HG02884 (cell line): Measurements from ENCODE around the gene AIRE.
A peak's percentile ranks its signal among the peaks of the same experiment; 100 is the strongest.
"Not testable (repeated sequence)": the region's sequence is repeated elsewhere in the genome, so short reads cannot be mapped to it uniquely, and the experiment has no call there.

Source experiments
- ATAC-seq: cut with Tn5 transposase; IDR thresholded peaks from one replicate; pipeline ENCODE4 v1.9.1; 2021; ENCODE audit warnings: mild to moderate bottlenecking, moderate library complexity; ENCODE audit not compliant: unreplicated experiment

Gene AIRE

GRCh38 chr21:44285138-44285992 lies at the start of gene AIRE:
AIRE (plus strand) TSS chr21:44285876; CDS start chr21:44286007, 131 bp downstream.
- no peak for ATAC-seq

- not testable (repeated sequence) for ATAC-seq
Observed at GRCh38 chr21:44240353-44240752, 45.3 kb upstream of the AIRE start.

GRCh38 chr21:44240842-44241241 lies 44.8 kb upstream of the AIRE start, which contains the start of gene ICOSLG:
ICOSLG (minus strand) TSS chr21:44240943; CDS start chr21:44240817, 126 bp downstream.
- ATAC-seq = peak; percentile 33

- ATAC-seq = peak; percentile 32
Observed at GRCh38 chr21:44241281-44241680, 44.4 kb upstream of the AIRE start.

GRCh38 chr21:44243980-44244379 lies 41.7 kb upstream of the AIRE start:
- ATAC-seq = peak; percentile 46

- not testable (repeated sequence) for ATAC-seq
Observed at GRCh38 chr21:44247904-44248303, 37.8 kb upstream of the AIRE start.

- not testable (repeated sequence) for ATAC-seq
Observed at GRCh38 chr21:44249204-44250037, 36.3 kb upstream of the AIRE start.

GRCh38 chr21:44253832-44254710 lies 31.6 kb upstream of the AIRE start:
- no peak for ATAC-seq

- no peak for ATAC-seq
Observed at GRCh38 chr21:44255511-44255981, 30.1 kb upstream of the AIRE start.

GRCh38 chr21:44258056-44258725 lies 27.5 kb upstream of the AIRE start:
- no peak for ATAC-seq

- ATAC-seq = no peak
Observed at GRCh38 chr21:44259082-44259705, 26.5 kb upstream of the AIRE start.

GRCh38 chr21:44260066-44260465 lies 25.6 kb upstream of the AIRE start:
- ATAC-seq = no peak

- ATAC-seq = no peak
Observed at GRCh38 chr21:44260791-44261631, 24.7 kb upstream of the AIRE start.

- ATAC-seq = no peak
Observed at GRCh38 chr21:44261675-44262295, 23.9 kb upstream of the AIRE start, which contains the start of gene DNMT3L. DNMT3L (minus strand) TSS chr21:44261897; CDS start chr21:44261259, 638 bp downstream.

- ATAC-seq = no peak
Observed at GRCh38 chr21:44262338-44263056, 23.2 kb upstream of the AIRE start.

- no peak for ATAC-seq
Observed at GRCh38 chr21:44263221-44263760, 22.4 kb upstream of the AIRE start.

- ATAC-seq = no peak
Observed at GRCh38 chr21:44263768-44264167, 21.9 kb upstream of the AIRE start.
